ENCODE results near the gene ICAM3.

Gene ICAM3

DNA sequence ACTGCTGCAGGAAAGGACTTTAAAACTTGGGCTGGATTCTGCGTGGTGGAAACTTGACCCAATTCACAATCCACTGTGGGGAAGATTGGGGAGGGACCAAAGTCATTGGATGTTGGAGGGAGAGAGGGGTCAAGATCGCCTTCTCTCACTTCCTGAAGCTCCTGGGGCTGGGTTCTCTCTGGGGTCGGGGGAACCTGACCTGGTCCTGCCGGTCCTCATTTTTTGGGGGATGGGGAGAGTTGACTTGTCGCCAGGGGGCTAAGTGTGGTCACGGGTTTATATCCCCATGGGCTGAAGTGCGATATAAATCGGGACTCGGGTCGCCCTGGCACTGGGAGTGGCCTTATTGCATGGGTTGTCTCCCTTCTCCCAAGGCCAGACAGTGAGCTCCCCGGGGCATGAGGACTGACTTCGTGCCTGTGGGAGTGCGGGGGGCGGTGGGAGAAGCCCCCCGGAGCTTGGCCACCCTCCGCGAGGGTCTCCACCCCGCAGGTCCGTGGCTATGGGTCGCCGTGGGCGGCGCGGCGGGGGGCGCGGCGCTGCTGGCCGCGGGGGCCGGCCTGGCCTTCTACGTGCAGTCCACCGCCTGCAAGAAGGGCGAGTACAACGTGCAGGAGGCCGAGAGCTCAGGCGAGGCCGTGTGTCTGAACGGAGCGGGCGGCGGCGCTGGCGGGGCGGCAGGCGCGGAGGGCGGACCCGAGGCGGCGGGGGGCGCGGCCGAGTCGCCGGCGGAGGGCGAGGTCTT lies 43.4 kb downstream of the ICAM3 start:
- H3K4me3 ChIP-seq (ENCODE audit: low read depth in 1 of 2, low read length in 2 of 2): no peak overlapping the region
- H3K79me2 ChIP-seq (ENCODE audit: insufficient read depth, low read length): no peaks in the 10 kb centered on the region
- no peaks in the 10 kb centered on the region for H3K27me3 ChIP-seq (ENCODE audit: insufficient read depth, low read length, poor library complexity)

DNA sequence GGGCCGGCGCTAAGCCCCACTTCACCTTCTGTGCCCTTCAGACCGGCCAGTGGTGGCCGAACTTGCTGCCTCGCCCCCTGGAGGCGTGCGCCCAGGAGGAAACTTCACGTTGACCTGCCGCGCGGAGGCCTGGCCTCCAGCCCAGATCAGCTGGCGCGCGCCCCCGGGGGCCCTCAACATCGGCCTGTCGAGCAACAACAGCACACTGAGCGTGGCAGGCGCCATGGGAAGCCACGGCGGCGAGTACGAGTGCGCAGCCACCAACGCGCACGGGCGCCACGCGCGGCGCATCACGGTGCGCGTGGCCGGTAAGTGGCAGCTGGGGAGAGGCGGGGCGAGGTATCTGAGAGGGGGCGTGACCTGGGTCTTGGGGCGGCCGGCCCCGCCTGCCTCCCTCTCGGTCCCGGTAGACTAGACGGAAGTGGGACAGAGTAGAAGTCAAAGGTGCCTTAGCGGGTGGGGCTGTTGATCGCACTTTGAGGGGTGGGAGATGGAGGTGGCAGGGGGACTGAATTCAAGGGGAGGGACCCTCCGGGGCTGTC lies 44.0 kb downstream of the ICAM3 start:
- Histone ChIP-seq H2AFZ (ENCODE audit: low read depth, low read length) (no peak overlapping the region), H3K36me3 (ENCODE audit: insufficient read depth, low read length) (no peaks in the 10 kb centered on the region), H3K9me3 (ENCODE audit: insufficient read depth, low read length, severe bottlenecking) (no peaks in the 10 kb centered on the region), H3K27ac (ENCODE audit: low read length) (no peak overlapping the region), H3K4me2 (ENCODE audit: insufficient read depth, low read length) (no peak overlapping the region), H3K27me3 (ENCODE audit: insufficient read depth, low read length, poor library complexity) (no peaks in the 10 kb centered on the region), H3K79me2 (ENCODE audit: insufficient read depth, low read length) (no peaks in the 10 kb centered on the region), H4K20me1 (ENCODE audit: insufficient read depth, low read length) (no peaks in the 10 kb centered on the region), H3K4me1 (ENCODE audit: insufficient read depth, low read length) (no peaks in the 10 kb centered on the region), H3K4me3 (ENCODE audit: low read depth in 1 of 2, low read length in 2 of 2) (no peak overlapping the region), H3K9ac (ENCODE audit: low read depth, low read length) (no peak overlapping the region)
- TF ChIP-seq, protein P1, sequence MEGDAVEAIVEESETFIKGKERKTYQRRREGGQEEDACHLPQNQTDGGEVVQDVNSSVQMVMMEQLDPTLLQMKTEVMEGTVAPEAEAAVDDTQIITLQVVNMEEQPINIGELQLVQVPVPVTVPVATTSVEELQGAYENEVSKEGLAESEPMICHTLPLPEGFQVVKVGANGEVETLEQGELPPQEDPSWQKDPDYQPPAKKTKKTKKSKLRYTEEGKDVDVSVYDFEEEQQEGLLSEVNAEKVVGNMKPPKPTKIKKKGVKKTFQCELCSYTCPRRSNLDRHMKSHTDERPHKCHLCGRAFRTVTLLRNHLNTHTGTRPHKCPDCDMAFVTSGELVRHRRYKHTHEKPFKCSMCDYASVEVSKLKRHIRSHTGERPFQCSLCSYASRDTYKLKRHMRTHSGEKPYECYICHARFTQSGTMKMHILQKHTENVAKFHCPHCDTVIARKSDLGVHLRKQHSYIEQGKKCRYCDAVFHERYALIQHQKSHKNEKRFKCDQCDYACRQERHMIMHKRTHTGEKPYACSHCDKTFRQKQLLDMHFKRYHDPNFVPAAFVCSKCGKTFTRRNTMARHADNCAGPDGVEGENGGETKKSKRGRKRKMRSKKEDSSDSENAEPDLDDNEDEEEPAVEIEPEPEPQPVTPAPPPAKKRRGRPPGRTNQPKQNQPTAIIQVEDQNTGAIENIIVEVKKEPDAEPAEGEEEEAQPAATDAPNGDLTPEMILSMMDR (IDR thresholded peaks at IDR 0.05; ENCODE audit: borderline replicate concordance, extremely low read depth, low read length, poor library complexity, severe bottlenecking): no peak
- TF ChIP-seq EZH2 (IDR thresholded peaks at IDR 0.05; ENCODE audit: borderline replicate concordance, low read depth, low read length, severe bottlenecking): no peak
- DNase-seq (no peak), ATAC-seq (ENCODE audit: insufficient read depth, low read depth) (no peak)

More for the DNA sequence above, 43.4 kb downstream of the ICAM3 start:
- DNase-seq: no peak
- no peaks in the 10 kb centered on the region for H4K20me1 ChIP-seq (ENCODE audit: insufficient read depth, low read length)
- no peak overlapping the region for H3K9ac ChIP-seq (ENCODE audit: low read depth, low read length)
- TF ChIP-seq, protein P1 (IDR thresholded peaks at IDR 0.05; ENCODE audit: borderline replicate concordance, extremely low read depth, low read length, poor library complexity, severe bottlenecking): no peak
- TF ChIP-seq EZH2 (IDR thresholded peaks at IDR 0.05; ENCODE audit: borderline replicate concordance, low read depth, low read length, severe bottlenecking): no peak
- H3K9me3 ChIP-seq (ENCODE audit: insufficient read depth, low read length, severe bottlenecking): no peaks in the 10 kb centered on the region
- H3K4me1 ChIP-seq (ENCODE audit: insufficient read depth, low read length): no peaks in the 10 kb centered on the region
- H3K4me2 ChIP-seq (ENCODE audit: insufficient read depth, low read length): no peak overlapping the region
- ATAC-seq (ENCODE audit: insufficient read depth, low read depth): no peak
- no peak overlapping the region for H2AFZ ChIP-seq (ENCODE audit: low read depth, low read length)
- H3K36me3 ChIP-seq (ENCODE audit: insufficient read depth, low read length): no peaks in the 10 kb centered on the region
- no peak overlapping the region for H3K27ac ChIP-seq (ENCODE audit: low read length)

DNA sequence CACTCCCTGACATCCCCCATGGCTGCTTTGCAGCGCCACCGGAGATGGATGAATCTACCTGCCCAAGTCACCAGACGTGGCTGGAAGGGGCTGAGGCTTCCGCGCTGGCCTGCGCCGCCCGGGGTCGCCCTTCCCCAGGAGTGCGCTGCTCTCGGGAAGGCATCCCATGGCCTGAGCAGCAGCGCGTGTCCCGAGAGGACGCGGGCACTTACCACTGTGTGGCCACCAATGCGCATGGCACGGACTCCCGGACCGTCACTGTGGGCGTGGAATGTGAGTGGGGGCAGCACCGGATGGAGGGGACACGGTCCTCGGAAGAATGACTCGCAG lies 45.1 kb downstream of the ICAM3 start:
- H3K4me1 ChIP-seq (ENCODE audit: insufficient read depth, low read length): no peaks in the 10 kb centered on the region
- H3K27me3 ChIP-seq (ENCODE audit: insufficient read depth, low read length, poor library complexity): no peaks in the 10 kb centered on the region
- ATAC-seq (ENCODE audit: insufficient read depth, low read depth) (no peak), DNase-seq (no peak)
- no peak overlapping the region for H3K9ac ChIP-seq (ENCODE audit: low read depth, low read length)
- no peak overlapping the region for H3K27ac ChIP-seq (ENCODE audit: low read length)
- TF ChIP-seq, protein P1 (IDR thresholded peaks at IDR 0.05; ENCODE audit: borderline replicate concordance, extremely low read depth, low read length, poor library complexity, severe bottlenecking): no peak
- no peak for TF ChIP-seq EZH2 (IDR thresholded peaks at IDR 0.05; ENCODE audit: borderline replicate concordance, low read depth, low read length, severe bottlenecking)
- no peak overlapping the region for H3K4me2 ChIP-seq (ENCODE audit: insufficient read depth, low read length)
- no peaks in the 10 kb centered on the region for H3K79me2 ChIP-seq (ENCODE audit: insufficient read depth, low read length)
- H4K20me1 ChIP-seq (ENCODE audit: insufficient read depth, low read length): no peaks in the 10 kb centered on the region
- no peaks in the 10 kb centered on the region for H3K36me3 ChIP-seq (ENCODE audit: insufficient read depth, low read length)
- H3K4me3 ChIP-seq (ENCODE audit: low read depth in 1 of 2, low read length in 2 of 2): no peak overlapping the region
- no peak overlapping the region for H2AFZ ChIP-seq (ENCODE audit: low read depth, low read length)
- no peaks in the 10 kb centered on the region for H3K9me3 ChIP-seq (ENCODE audit: insufficient read depth, low read length, severe bottlenecking)

All from DND-41 (cell line).